Measurements from ENCODE around the gene HNMT. TPM values are rescaled to one million over a fixed set of nuclear protein-coding genes. Genes with fewer than 3 reads are reported as not detected.

The HNMT gene
- total and polyA plus RNA-seq, 2 experiments from 2014 or later: 4.7 to 5.6 TPM

- Histone ChIP-seq H3K4me1 (ENCODE audit: low read depth) (no peaks in the 10 kb centered on the region), H3K27ac (no peak overlapping the region), H3K4me3 (no peak overlapping the region), H3K27me3 (no peaks in the 10 kb centered on the region), H3K9me3 (ENCODE audit: low read depth) (no peaks in the 10 kb centered on the region), H3K36me3 (no peaks in the 10 kb centered on the region)
- no peak for TF ChIP-seq CTCF (IDR thresholded peaks at IDR 0.05; ENCODE audit: low read depth, low read length)
- DNase-seq (ENCODE audit: low read depth in 1 of 2, low spot score in 1 of 2): no peak
Observed at GRCh38 chr2:138007431-138007830, 43.2 kb downstream of the HNMT start.

- DNase-seq (ENCODE audit: low read depth in 1 of 2, low spot score in 1 of 2): no peak
- Histone ChIP-seq H3K4me1 (ENCODE audit: low read depth) (no peaks in the 10 kb centered on the region), H3K36me3 (no peaks in the 10 kb centered on the region), H3K9me3 (ENCODE audit: low read depth) (no peaks in the 10 kb centered on the region), H3K27ac (no peak overlapping the region), H3K4me3 (no peak overlapping the region), H3K27me3 (no peaks in the 10 kb centered on the region)
- no peak for TF ChIP-seq CTCF (IDR thresholded peaks at IDR 0.05; ENCODE audit: low read depth, low read length)
Observed at GRCh38 chr2:138009622-138010021, 45.3 kb downstream of the HNMT start.

GRCh38 chr2:138010890-138011289 is 46.6 kb downstream of the HNMT start:
- no peak overlapping the region for H3K27ac ChIP-seq
- DNase-seq (ENCODE audit: low read depth in 1 of 2, low spot score in 1 of 2): no peak
- H3K4me1 ChIP-seq (ENCODE audit: low read depth): no peaks in the 10 kb centered on the region
- H3K4me3 ChIP-seq: no peak overlapping the region
- H3K27me3 ChIP-seq: no peaks in the 10 kb centered on the region
- no peak for TF ChIP-seq CTCF (IDR thresholded peaks at IDR 0.05; ENCODE audit: low read depth, low read length)
- no peaks in the 10 kb centered on the region for H3K36me3 ChIP-seq
- H3K9me3 ChIP-seq (ENCODE audit: low read depth): no peaks in the 10 kb centered on the region

- H3K27ac ChIP-seq: no peak overlapping the region
- H3K36me3 ChIP-seq: no peaks in the 10 kb centered on the region
- no peak for DNase-seq (ENCODE audit: low read depth in 1 of 2, low spot score in 1 of 2)
- no peaks in the 10 kb centered on the region for H3K27me3 ChIP-seq
- no peak for TF ChIP-seq CTCF (IDR thresholded peaks at IDR 0.05; ENCODE audit: low read depth, low read length)
- no peaks in the 10 kb centered on the region for H3K4me1 ChIP-seq (ENCODE audit: low read depth)
- H3K4me3 ChIP-seq: no peak overlapping the region
- H3K9me3 ChIP-seq (ENCODE audit: low read depth): no peaks in the 10 kb centered on the region
Observed at GRCh38 chr2:138012082-138012481, 47.8 kb downstream of the HNMT start.

GRCh38 chr2:138012968-138013367 is 48.7 kb downstream of the HNMT start:
- no peak overlapping the region for H3K4me3 ChIP-seq
- no peaks in the 10 kb centered on the region for H3K9me3 ChIP-seq (ENCODE audit: low read depth)
- H3K27ac ChIP-seq: no peak overlapping the region
- TF ChIP-seq CTCF (IDR thresholded peaks at IDR 0.05; ENCODE audit: low read depth, low read length): no peak
- H3K27me3 ChIP-seq: no peaks in the 10 kb centered on the region
- H3K36me3 ChIP-seq: no peaks in the 10 kb centered on the region
- H3K4me1 ChIP-seq (ENCODE audit: low read depth): no peaks in the 10 kb centered on the region
- no peak for DNase-seq (ENCODE audit: low read depth in 1 of 2, low spot score in 1 of 2)

GRCh38 chr2:138013639-138014038 is 49.4 kb downstream of the HNMT start:
- Histone ChIP-seq H3K4me3 (no peak overlapping the region), H3K9me3 (ENCODE audit: low read depth) (no peaks in the 10 kb centered on the region), H3K27me3 (no peaks in the 10 kb centered on the region), H3K36me3 (no peaks in the 10 kb centered on the region), H3K27ac (no peak overlapping the region), H3K4me1 (ENCODE audit: low read depth) (no peaks in the 10 kb centered on the region)
- no peak for TF ChIP-seq CTCF (IDR thresholded peaks at IDR 0.05; ENCODE audit: low read depth, low read length)
- DNase-seq (ENCODE audit: low read depth in 1 of 2, low spot score in 1 of 2): no peak

Measured in cardiac muscle cell (in vitro differentiated cells and primary cell).